Measurements from ENCODE around the gene PCED1A. TPM values are rescaled to one million over a fixed set of nuclear protein-coding genes. Genes with fewer than 3 reads are reported as not detected.

The PCED1A gene
- total and polyA plus RNA-seq, 9 donors, result 6.0 to 58.0 (median 39.1) TPM

DNA sequence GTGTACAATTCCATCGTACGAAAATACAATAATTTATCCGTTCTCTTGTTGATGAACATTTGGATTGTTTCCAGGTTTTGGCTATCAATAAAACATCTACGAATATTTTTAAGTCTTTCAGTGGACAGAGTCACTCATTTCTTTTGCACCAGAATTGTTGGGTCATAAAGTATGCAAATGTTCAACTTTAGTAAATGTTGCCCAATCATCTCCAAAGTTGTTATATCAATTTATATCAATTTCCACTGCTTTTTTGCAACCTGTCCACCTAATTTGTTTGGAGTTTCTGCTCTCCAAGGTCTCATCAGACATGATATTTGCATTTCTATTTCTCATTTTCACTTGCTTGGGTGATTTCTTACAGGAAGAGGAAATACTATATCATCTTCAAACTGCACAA is 13.8 kb downstream of the PCED1A start:
- 82 to 87% (median 86%) methylated on average over 4 of the region's 4 CpGs for WGBS, 3 donors
- intact Hi-C loops (cut with DNase I), result no loop called here
- TF ChIP-seq, protein P1, sequence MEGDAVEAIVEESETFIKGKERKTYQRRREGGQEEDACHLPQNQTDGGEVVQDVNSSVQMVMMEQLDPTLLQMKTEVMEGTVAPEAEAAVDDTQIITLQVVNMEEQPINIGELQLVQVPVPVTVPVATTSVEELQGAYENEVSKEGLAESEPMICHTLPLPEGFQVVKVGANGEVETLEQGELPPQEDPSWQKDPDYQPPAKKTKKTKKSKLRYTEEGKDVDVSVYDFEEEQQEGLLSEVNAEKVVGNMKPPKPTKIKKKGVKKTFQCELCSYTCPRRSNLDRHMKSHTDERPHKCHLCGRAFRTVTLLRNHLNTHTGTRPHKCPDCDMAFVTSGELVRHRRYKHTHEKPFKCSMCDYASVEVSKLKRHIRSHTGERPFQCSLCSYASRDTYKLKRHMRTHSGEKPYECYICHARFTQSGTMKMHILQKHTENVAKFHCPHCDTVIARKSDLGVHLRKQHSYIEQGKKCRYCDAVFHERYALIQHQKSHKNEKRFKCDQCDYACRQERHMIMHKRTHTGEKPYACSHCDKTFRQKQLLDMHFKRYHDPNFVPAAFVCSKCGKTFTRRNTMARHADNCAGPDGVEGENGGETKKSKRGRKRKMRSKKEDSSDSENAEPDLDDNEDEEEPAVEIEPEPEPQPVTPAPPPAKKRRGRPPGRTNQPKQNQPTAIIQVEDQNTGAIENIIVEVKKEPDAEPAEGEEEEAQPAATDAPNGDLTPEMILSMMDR (IDR thresholded peaks at IDR 0.05), result no peak
- TF ChIP-seq POLR2A (IDR thresholded peaks at IDR 0.05) (no peak), EP300 (IDR thresholded peaks at IDR 0.05) (no peak)
- Histone ChIP-seq H3K4me1 (ENCODE audit: insufficient read depth) (peaks cover 2% of the 10 kb centered on the region), H3K27me3 (no peaks in the 10 kb centered on the region), H3K4me3 (no peak overlapping the region), H3K9me3 (no peaks in the 10 kb centered on the region), H3K36me3 (no peaks in the 10 kb centered on the region), H3K27ac (no peak overlapping the region)
- no peak for DNase-seq

DNA sequence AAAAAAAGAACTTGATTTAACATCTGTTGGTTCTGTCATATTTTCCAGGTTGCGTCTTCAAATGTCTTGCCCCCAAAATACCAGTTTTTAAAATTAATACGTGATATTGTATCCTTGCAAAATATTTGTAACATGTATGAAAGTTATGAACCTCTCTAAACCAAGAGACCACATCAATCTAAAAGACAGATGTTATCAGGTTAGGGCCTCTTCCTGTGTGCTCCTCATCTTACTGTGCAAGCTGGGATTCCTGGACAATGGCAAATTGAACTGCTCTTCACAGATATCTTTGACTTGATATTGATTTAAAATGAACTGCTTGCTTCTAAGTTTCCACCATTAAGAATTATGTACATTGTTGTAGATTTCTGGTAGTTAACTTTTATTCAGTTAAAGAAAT is 14.7 kb downstream of the PCED1A start:
- Histone ChIP-seq H3K27me3 (no peaks in the 10 kb centered on the region), H3K27ac (no peak overlapping the region), H3K4me1 (ENCODE audit: insufficient read depth) (peaks cover 6% of the 10 kb centered on the region), H3K36me3 (no peaks in the 10 kb centered on the region), H3K4me3 (no peak overlapping the region), H3K9me3 (no peaks in the 10 kb centered on the region)
- no peak for DNase-seq
- 91 to 96% (median 95%) methylated on average over 2 of the region's 2 CpGs for WGBS, 3 donors
- TF ChIP-seq EP300 (IDR thresholded peaks at IDR 0.05) (no peak), POLR2A (IDR thresholded peaks at IDR 0.05) (no peak)
- TF ChIP-seq, protein P1 (IDR thresholded peaks at IDR 0.05), result no peak
- intact Hi-C loops (cut with DNase I), result no loop called here

DNA sequence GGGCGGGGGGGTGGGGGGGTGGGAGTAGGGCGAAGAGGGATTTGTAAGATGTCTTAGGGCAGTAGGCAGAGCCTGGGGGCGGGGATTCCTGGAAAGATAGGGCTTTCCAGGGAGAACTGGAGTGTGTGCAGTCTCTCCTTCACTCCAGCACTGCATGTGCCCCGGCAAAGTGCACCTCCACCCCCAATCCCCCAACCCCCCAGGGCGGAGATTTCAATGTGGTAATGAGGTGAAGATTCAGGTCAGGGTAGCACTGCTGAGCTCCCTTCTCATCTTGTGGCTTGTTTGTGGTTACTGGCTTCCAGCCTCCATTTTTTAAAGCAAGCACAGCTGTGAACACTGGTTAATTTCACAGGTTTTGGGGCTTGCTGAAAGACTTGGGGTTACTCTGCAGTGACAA is 18.4 kb downstream of the PCED1A start:
- H3K4me1 ChIP-seq (ENCODE audit: insufficient read depth), result peaks cover 27% of the 10 kb centered on the region
- intact Hi-C loops (cut with DNase I), result no loop called here
- H3K36me3 ChIP-seq, result no peaks in the 10 kb centered on the region
- no peaks in the 10 kb centered on the region for H3K27me3 ChIP-seq
- DNase-seq, result peak in 2 of 5 donors; percentile 37 to 49
- H3K27ac ChIP-seq, result no peak overlapping the region
- TF ChIP-seq POLR2A (IDR thresholded peaks at IDR 0.05) (no peak), EP300 (IDR thresholded peaks at IDR 0.05) (no peak)
- TF ChIP-seq, protein P1 (IDR thresholded peaks at IDR 0.05), result no peak
- no peaks in the 10 kb centered on the region for H3K9me3 ChIP-seq
- WGBS, 3 donors, result 10 to 21% (median 21%) methylated on average over 5 of the region's 5 CpGs
- H3K4me3 ChIP-seq, result no peak overlapping the region

DNA sequence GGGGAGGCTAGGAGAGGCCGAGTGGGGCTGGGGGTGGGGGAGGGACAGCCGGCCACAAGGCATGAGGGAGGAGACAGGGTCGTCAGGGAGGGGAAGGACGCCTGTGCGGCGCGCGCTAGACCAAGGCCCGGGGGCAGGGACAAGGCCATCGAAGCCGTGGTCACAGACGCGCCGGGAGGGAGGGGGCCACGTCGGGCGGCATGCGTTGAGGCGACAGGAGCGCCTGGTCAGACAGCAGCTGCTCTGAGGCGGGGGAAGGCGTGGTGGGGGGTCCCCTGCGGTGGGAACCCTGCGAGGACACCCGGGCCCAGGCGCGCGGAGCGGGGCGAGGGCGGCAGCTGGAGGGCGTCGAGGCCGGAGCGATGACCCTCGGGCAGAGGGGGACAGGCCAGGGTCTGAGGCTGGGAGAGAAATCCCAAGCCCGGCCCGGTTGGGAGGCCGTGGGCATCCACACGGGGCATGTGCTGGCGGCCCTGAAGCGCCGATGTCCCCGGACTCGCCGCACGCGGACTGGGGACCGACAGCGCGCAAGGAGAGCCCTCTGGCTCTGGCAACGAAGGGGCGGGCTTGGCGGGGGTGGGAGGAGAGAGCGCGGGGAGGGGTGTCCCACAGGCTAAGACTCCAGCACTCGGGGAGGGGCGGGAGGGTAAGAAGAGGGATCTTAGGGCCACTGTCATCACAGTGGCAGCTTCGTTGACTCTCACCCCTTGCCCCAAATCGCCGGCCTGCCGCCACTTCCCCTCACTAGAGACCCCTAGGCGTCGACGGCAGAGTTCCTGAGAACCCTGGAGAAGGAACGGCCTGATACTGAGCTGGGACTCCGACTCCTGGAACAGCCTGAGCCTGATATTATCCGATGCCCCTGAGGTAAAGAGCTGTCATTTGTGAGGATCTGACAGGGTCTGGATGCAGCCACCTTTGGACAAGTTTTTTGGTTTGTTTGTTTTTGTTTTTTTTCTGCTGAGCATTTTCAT is 19.3 kb downstream of the PCED1A start:
- peak in 2 of 5 donors; percentile 52 for DNase-seq
- H3K36me3 ChIP-seq, result no peaks in the 10 kb centered on the region
- H3K9me3 ChIP-seq, result no peaks in the 10 kb centered on the region
- TF ChIP-seq, protein P1 (IDR thresholded peaks at IDR 0.05), result no peak
- TF ChIP-seq POLR2A (IDR thresholded peaks at IDR 0.05) (no peak), EP300 (IDR thresholded peaks at IDR 0.05) (no peak)
- no peaks in the 10 kb centered on the region for H3K27me3 ChIP-seq
- intact Hi-C loops (cut with DNase I), result no loop called here
- H3K4me3 ChIP-seq, result no peak overlapping the region
- peak overlapping the region; percentile 22 to 56 for H3K27ac ChIP-seq
- peaks cover 27% of the 10 kb centered on the region for H3K4me1 ChIP-seq (ENCODE audit: insufficient read depth)
- 16 to 42% (median 25%) methylated on average over 43 to 68 of the region's 68 CpGs for WGBS, 3 donors

Data from ovary (tissue), 9 donors.